Stomach (tissue), 9 donors: ENCODE data around the gene GCGR. TPM values are rescaled to one million over a fixed set of nuclear protein-coding genes. Genes with fewer than 3 reads are reported as not detected.

Experiments
- DNase-seq, 2 donors: peaks; one replicate each; pipeline versions ENCODE4 v3.0.0 to v3.0.0-alpha.2; 2013 to 2019
- H3K27ac ChIP-seq, 5 donors: fragments of 200-600 bp in 4 of 5; sonication (generic) in 4 of 5; one replicate each; pipeline ENCODE4 v1.5.1; 2013 to 2019; ENCODE audit warnings: mild to moderate bottlenecking in 1 of 5, moderate library complexity in 1 of 5
- H3K27me3 ChIP-seq, 3 donors: fragments of 200-600 bp; sonication (generic); one replicate each; pipeline ENCODE4 v1.5.1; 2017 to 2019; ENCODE audit warnings: mixed run types in 1 of 3
- H3K36me3 ChIP-seq, 4 donors: fragments of 200-600 bp; sonication (generic); 1 replicate in 3 of 4; 2 replicates in 1 of 4; pipeline ENCODE4 v1.5.1; 2016 to 2019
- H3K4me1 ChIP-seq, 4 donors: fragments of 200-600 bp; sonication (generic); one replicate each; pipeline ENCODE4 v1.5.1; 2016 to 2019
- H3K4me3 ChIP-seq, 4 donors: fragments of 200-600 bp; sonication (generic) in 3 of 4; one replicate each; pipeline ENCODE4 v1.5.1; 2016 to 2019; ENCODE audit warnings: mild to moderate bottlenecking in 1 of 4
- H3K9me3 ChIP-seq, 4 donors: fragments of 200-600 bp; sonication (generic); one replicate each; pipeline ENCODE4 v1.5.1; 2016 to 2019
- CTCF ChIP-seq, 7 experiments: fragments of 450-650 bp in 4 of 7; fragments of 200-600 bp in 3 of 7; sonication (generic) in 3 of 7; IDR thresholded peaks; one replicate each; pipeline ENCODE4 v1.5.1; 2016 to 2019; ENCODE audit warnings: antibody characterized with exemption in 7 of 7, control low read depth in 2 of 7, mild to moderate bottlenecking in 1 of 7
- EP300 ChIP-seq: sonication (generic); formaldehyde crosslinking; IDR thresholded peaks from one replicate; pipeline ENCODE4 v1.6.1; 2017; ENCODE audit warnings: antibody characterized with exemption
- POLR2A ChIP-seq, 4 donors: fragments of 450-650 bp; IDR thresholded peaks; one replicate each; pipeline ENCODE4 v1.6.1; 2016; ENCODE audit warnings: antibody characterized with exemption in 4 of 4, control low read depth in 2 of 4, mild to moderate bottlenecking in 1 of 4, moderate library complexity in 1 of 4
- POLR2AphosphoS5 ChIP-seq, 3 donors: sonication (generic); formaldehyde crosslinking; IDR thresholded peaks; one replicate each; pipeline ENCODE4 v1.6.1; 2016; ENCODE audit warnings: antibody characterized with exemption in 3 of 3
- WGBS, 5 donors: extraction: QIAGEN DNeasy Blood & Tissue Kit in 3 of 5; methylation state at CpG; one replicate each; pipeline versions ENCODE4 v1.1.5 to v1.1.7; 2013 to 2018; 5-methylcytosine and 5-hydroxymethylcytosine counted together
- intact Hi-C: fragments of 100-400 bp; cut with DNase I; formaldehyde crosslinking; loops from one replicate; pipeline ENCODE4 v1.15.1; 2023; ENCODE audit warnings: low total_unique reads
- polyA plus RNA-seq, 3 donors: library from polyadenylated mRNA; stranded (reverse); fragments of 200-250 nt; gene quantifications; one replicate each; pipeline ENCODE4 v1.2.3, GENCODE V29; 2013
- total RNA-seq, 5 donors: library from RNA; depleted of rRNA; stranded (reverse); fragments of >200 nt; gene quantifications; one replicate each; pipeline versions ENCODE4 v1.1.0 to v1.2.3, GENCODE V29; 2014 to 2016
- donor health status: healthy with polysubstance abuse.
- donor health status: Bipolar disorder and iron deficiency.
- donor health status: healthy.

Gene GCGR
- total and polyA plus RNA-seq, 8 donors = 0.38 to 0.55 TPM; not detected in 6

GRCh38 chr17:81805707-81806460, 1.9 kb downstream of the GCGR start:
- Histone ChIP-seq H3K27me3 (peaks cover 27 to 100% (median 91%) of the 10 kb centered on the region in 3 donors), H3K4me1 (peaks cover 18 to 34% (median 24%) of the 10 kb centered on the region in 4 donors), H3K9me3 (no peaks in the 10 kb centered on the region), H3K27ac (no peak overlapping the region), H3K36me3 (no peaks in the 10 kb centered on the region), H3K4me3 (no peak overlapping the region)
- DNase-seq = no peak
- 30 to 61% (median 49%) methylated on average over 14 to 18 of the region's 18 CpGs for WGBS, 5 donors
- TF ChIP-seq POLR2AphosphoS5 (IDR thresholded peaks at IDR 0.05) = no peak
- no peak for TF ChIP-seq CTCF (IDR thresholded peaks at IDR 0.05)
- TF ChIP-seq POLR2A (IDR thresholded peaks at IDR 0.05) = no peak
- no peak for TF ChIP-seq EP300
- intact Hi-C loops = no loop called here

GRCh38 chr17:81806461-81807209, 2.7 kb downstream of the GCGR start:
- H3K27ac ChIP-seq = no peak overlapping the region
- H3K9me3 ChIP-seq = no peaks in the 10 kb centered on the region
- no peak overlapping the region for H3K4me3 ChIP-seq
- H3K4me1 ChIP-seq = peaks cover 18 to 34% (median 24%) of the 10 kb centered on the region in 4 donors
- peaks cover 27 to 100% (median 87%) of the 10 kb centered on the region in 3 donors for H3K27me3 ChIP-seq
- intact Hi-C loops = no loop called here
- no peak for DNase-seq
- H3K36me3 ChIP-seq = no peaks in the 10 kb centered on the region
- TF ChIP-seq EP300 = no peak
- no peak for TF ChIP-seq POLR2AphosphoS5 (IDR thresholded peaks at IDR 0.05)
- no peak for TF ChIP-seq CTCF (IDR thresholded peaks at IDR 0.05)
- no peak for TF ChIP-seq POLR2A (IDR thresholded peaks at IDR 0.05)
- 9 to 29% (median 16%) methylated on average over 13 to 23 of the region's 23 CpGs for WGBS, 5 donors

DNA sequence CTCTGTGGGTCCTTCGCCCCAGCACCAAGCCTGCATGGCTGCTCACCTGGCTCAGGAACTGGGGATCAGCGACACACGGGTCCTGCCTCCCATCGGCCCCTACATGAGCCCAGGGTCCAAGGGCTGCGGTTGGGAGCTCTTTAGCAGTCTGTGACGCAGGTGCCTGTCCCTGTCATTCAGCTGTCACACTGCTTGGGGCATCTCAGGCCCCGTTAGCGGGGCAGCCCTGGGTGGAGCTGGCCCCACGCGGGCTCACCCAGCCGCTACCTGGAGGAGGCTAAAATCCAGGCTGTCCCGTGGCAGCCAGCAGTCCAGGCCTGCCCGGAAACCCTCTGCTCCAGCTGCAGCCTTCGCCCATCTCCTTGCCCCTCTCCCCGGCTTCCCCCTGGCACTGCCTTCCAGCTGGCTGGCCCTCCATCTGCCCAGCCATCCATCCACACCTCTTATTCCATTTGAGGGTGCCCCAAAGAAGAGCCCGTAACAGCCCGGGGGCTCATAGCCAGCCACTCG, 3.3 kb downstream of the GCGR start:
- Histone ChIP-seq H3K4me3 (no peak overlapping the region), H3K9me3 (no peaks in the 10 kb centered on the region), H3K27me3 (peaks cover 27 to 100% (median 87%) of the 10 kb centered on the region in 3 donors), H3K4me1 (peaks cover 18 to 34% (median 24%) of the 10 kb centered on the region in 4 donors), H3K27ac (no peak overlapping the region), H3K36me3 (no peaks in the 10 kb centered on the region)
- intact Hi-C loops = no loop called here
- no peak for DNase-seq
- TF ChIP-seq CTCF (IDR thresholded peaks at IDR 0.05) (no peak), POLR2A (IDR thresholded peaks at IDR 0.05) (no peak), POLR2AphosphoS5 (IDR thresholded peaks at IDR 0.05) (no peak), EP300 (no peak)
- 47 to 59% (median 54%) methylated on average over 14 to 18 of the region's 18 CpGs for WGBS, 5 donors

- TF ChIP-seq POLR2AphosphoS5 (IDR thresholded peaks at IDR 0.05) (no peak), CTCF (IDR thresholded peaks at IDR 0.05) (no peak), EP300 (no peak), POLR2A (IDR thresholded peaks at IDR 0.05) (no peak)
- no peak for DNase-seq
- Histone ChIP-seq H3K27me3 (peaks cover 27 to 100% (median 87%) of the 10 kb centered on the region in 3 donors), H3K27ac (no peak overlapping the region), H3K4me1 (peaks cover 18 to 34% (median 24%) of the 10 kb centered on the region in 4 donors), H3K36me3 (no peaks in the 10 kb centered on the region), H3K4me3 (no peak overlapping the region), H3K9me3 (no peaks in the 10 kb centered on the region)
- 23 to 70% (median 55%) methylated on average over 3 to 13 of the region's 13 CpGs for WGBS, 5 donors
- intact Hi-C loops = no loop called here
These were observed 3.9 kb downstream of the GCGR start for GRCh38 chr17:81807839-81808238.
